HepG2 (cell line): ENCODE measurements around the gene RTN3. TPM values are rescaled to one million over a fixed set of nuclear protein-coding genes. Genes with fewer than 3 reads are reported as not detected.
A peak's percentile ranks its signal among the peaks of the same experiment; 100 is the strongest.

Experiments used
- CBX1 ChIP-seq: IDR thresholded peaks from one replicate; pipeline ENCODE4 v1.6.1; 2016; ENCODE audit warnings: antibody characterized with exemption, low read depth
- CEBPB ChIP-seq: IDR thresholded peaks from 2 replicates; pipeline ENCODE4 v1.6.1; 2011; ENCODE audit warnings: low read depth, low read length, improper control_type of control experiment, borderline replicate concordance
- FOXJ3 ChIP-seq: sonication (generic); formaldehyde crosslinking; IDR thresholded peaks from 2 replicates; pipeline ENCODE4 v1.4.0; 2020; ENCODE audit warnings: missing genetic modification reagents, mild to moderate bottlenecking, borderline replicate concordance
- HMG20A ChIP-seq: IDR thresholded peaks from 2 replicates; pipeline ENCODE4 v1.6.1; 2016; ENCODE audit warnings: borderline replicate concordance
- JARID2 ChIP-seq: sonication (generic); formaldehyde crosslinking; IDR thresholded peaks from 2 replicates; pipeline ENCODE4 v1.8.1; 2023; ENCODE audit warnings: missing genetic modification reagents, inconsistent platforms; ENCODE audit not compliant: insufficient replicate concordance
- JDP2 ChIP-seq: sonication (generic); formaldehyde crosslinking; IDR thresholded peaks from 2 replicates; pipeline ENCODE4 v1.8.1; 2022; ENCODE audit warnings: missing genetic modification reagents, borderline replicate concordance
- MAZ ChIP-seq, 2 experiments: sonication (generic) in 1 of 2; formaldehyde crosslinking in 1 of 2; IDR thresholded peaks; 2 replicates each; pipeline versions ENCODE4 v1.5.0 to v1.6.1; 2012 to 2020; ENCODE audit warnings: low read depth in 2 of 2, mild to moderate bottlenecking in 2 of 2, borderline replicate concordance in 1 of 2, improper control_type of control experiment in 1 of 2, low read length in 1 of 2, missing genetic modification reagents in 1 of 2, moderate library complexity in 1 of 2
- NFE2L1 ChIP-seq: sonication (generic); formaldehyde crosslinking; IDR thresholded peaks from 2 replicates; pipeline ENCODE4 v1.4.0; 2020; ENCODE audit warnings: missing genetic modification reagents, mild to moderate bottlenecking, borderline replicate concordance
- SAP130 ChIP-seq: IDR thresholded peaks from 2 replicates; pipeline ENCODE4 v1.6.1; 2016; ENCODE audit warnings: low read depth
- SP140L ChIP-seq: sonication (generic); formaldehyde crosslinking; IDR thresholded peaks from 2 replicates; pipeline ENCODE4 v1.4.0; 2020; ENCODE audit warnings: missing genetic modification reagents, borderline replicate concordance
- ZNF17 ChIP-seq: sonication (generic); formaldehyde crosslinking; IDR thresholded peaks from 2 replicates; pipeline ENCODE4 v1.5.0; 2020; ENCODE audit warnings: mild to moderate bottlenecking, missing genetic modification reagents
- ZNF235 ChIP-seq: sonication (generic); formaldehyde crosslinking; IDR thresholded peaks from 2 replicates; pipeline ENCODE4 v1.8.1; 2023; ENCODE audit warnings: mild to moderate bottlenecking, missing genetic modification reagents, borderline replicate concordance
- ZNF441 ChIP-seq: sonication (generic); formaldehyde crosslinking; IDR thresholded peaks from 2 replicates; pipeline ENCODE4 v1.7.0; 2021; ENCODE audit warnings: missing genetic modification reagents, borderline replicate concordance
- ZNF589 ChIP-seq: sonication (generic); formaldehyde crosslinking; conservative IDR thresholded peaks from 2 replicates; pipeline ENCODE4 v1.8.0; 2022; ENCODE audit warnings: mild to moderate bottlenecking, moderate library complexity, missing genetic modification reagents
- ZNF616 ChIP-seq: sonication (generic); formaldehyde crosslinking; IDR thresholded peaks from 2 replicates; pipeline ENCODE4 v1.5.0; 2020; ENCODE audit warnings: low read depth, mild to moderate bottlenecking, missing genetic modification reagents
- ZNF629 ChIP-seq: sonication (generic); formaldehyde crosslinking; conservative IDR thresholded peaks from 2 replicates; pipeline ENCODE4 v1.5.0; 2020; ENCODE audit warnings: missing genetic modification reagents
- ZNF776 ChIP-seq: sonication (generic); formaldehyde crosslinking; IDR thresholded peaks from 2 replicates; pipeline ENCODE4 v1.4.0; 2020; ENCODE audit warnings: mild to moderate bottlenecking, missing genetic modification reagents
- ZNF780A ChIP-seq: sonication (generic); formaldehyde crosslinking; IDR thresholded peaks from 2 replicates; pipeline ENCODE4 v1.8.0; 2022; ENCODE audit warnings: mild to moderate bottlenecking, missing genetic modification reagents, moderate library complexity
- ZNF878 ChIP-seq: sonication (generic); formaldehyde crosslinking; IDR thresholded peaks from 2 replicates; pipeline ENCODE4 v1.8.1; 2023; ENCODE audit warnings: mild to moderate bottlenecking, missing genetic modification reagents, moderate library complexity
- ZNF891 ChIP-seq: sonication (generic); formaldehyde crosslinking; IDR thresholded peaks from 2 replicates; pipeline ENCODE4 v1.5.0; 2020; ENCODE audit warnings: mild to moderate bottlenecking, missing genetic modification reagents
- polyA plus RNA-seq, 8 experiments: library from polyadenylated mRNA; depleted of rRNA in 3 of 8; stranded (reverse) in 7 of 8; unstranded in 1 of 8; fragments of >200 nt; fragmentation: Illumina TruSeq in 4 of 8; extraction: Trizol in 4 of 8; gene quantifications; 2 replicates each; pipeline versions ENCODE4 v1.2.1 to v1.2.3, GENCODE V29; 2011 to 2016; ENCODE audit warnings: low read depth in 4 of 8, missing spikeins in 1 of 8, mixed read lengths in 1 of 8; ENCODE audit not compliant: insufficient read depth in 1 of 8
- total RNA-seq, 5 experiments: library from RNA; depleted of rRNA; stranded (reverse); fragments of >200 nt; fragmentation: Illumina TruSeq; extraction: Trizol; gene quantifications; 2 replicates each; pipeline ENCODE4 v1.2.3, GENCODE V29; 2016; ENCODE audit warnings: low read depth in 1 of 5
- TF ChIP-seq, protein P1 (sequence below): sonication (generic); formaldehyde crosslinking; IDR thresholded peaks from 2 replicates; pipeline ENCODE4 v1.4.0; 2020; ENCODE audit warnings: missing genetic modification reagents, borderline replicate concordance
- TF ChIP-seq, protein P2 (sequence below): sonication (generic); formaldehyde crosslinking; IDR thresholded peaks from 2 replicates; pipeline ENCODE4 v1.5.0; 2020; ENCODE audit warnings: mild to moderate bottlenecking, low read depth, missing genetic modification reagents, borderline replicate concordance
- TF ChIP-seq, protein P3 (sequence below): sonication (generic); formaldehyde crosslinking; IDR thresholded peaks from 2 replicates; pipeline ENCODE4 v1.9.0; 2021; ENCODE audit warnings: missing genetic modification reagents, borderline replicate concordance

RTN3 gene
- total and polyA plus RNA-seq, 2 of the 13 experiments (the other 11 are each of a cell fraction or from before 2014, with no cell fraction given): 32.2 to 41.1 TPM

DNA sequence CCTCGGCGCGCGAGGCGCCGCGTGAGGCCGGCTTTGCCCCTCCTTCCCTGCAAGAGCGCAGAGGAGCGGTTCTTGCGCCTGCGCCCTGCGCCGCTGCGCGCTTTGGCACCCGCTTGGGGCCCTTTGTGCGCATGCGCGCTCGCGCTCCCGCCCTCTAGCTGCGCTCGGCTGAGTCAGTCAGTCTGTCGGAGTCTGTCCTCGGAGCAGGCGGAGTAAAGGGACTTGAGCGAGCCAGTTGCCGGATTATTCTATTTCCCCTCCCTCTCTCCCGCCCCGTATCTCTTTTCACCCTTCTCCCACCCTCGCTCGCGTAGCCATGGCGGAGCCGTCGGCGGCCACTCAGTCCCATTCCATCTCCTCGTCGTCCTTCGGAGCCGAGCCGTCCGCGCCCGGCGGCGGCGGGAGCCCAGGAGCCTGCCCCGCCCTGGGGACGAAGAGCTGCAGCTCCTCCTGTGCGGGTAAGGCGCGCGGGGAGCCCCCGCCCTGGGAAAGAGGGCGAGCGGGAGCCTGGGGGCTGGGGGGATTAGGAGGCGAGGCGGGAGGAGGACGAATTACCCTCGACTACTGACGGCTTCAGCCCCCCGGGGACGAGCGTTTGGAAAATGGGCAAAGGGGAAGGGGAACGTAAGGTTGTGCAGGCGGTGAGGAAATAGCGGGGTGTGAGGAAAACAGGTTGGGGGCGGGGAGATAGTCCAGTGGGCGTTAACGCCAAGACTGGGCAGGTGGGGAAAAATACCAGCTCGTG is at the start of gene RTN3 (continued):
- TF ChIP-seq, protein P1, sequence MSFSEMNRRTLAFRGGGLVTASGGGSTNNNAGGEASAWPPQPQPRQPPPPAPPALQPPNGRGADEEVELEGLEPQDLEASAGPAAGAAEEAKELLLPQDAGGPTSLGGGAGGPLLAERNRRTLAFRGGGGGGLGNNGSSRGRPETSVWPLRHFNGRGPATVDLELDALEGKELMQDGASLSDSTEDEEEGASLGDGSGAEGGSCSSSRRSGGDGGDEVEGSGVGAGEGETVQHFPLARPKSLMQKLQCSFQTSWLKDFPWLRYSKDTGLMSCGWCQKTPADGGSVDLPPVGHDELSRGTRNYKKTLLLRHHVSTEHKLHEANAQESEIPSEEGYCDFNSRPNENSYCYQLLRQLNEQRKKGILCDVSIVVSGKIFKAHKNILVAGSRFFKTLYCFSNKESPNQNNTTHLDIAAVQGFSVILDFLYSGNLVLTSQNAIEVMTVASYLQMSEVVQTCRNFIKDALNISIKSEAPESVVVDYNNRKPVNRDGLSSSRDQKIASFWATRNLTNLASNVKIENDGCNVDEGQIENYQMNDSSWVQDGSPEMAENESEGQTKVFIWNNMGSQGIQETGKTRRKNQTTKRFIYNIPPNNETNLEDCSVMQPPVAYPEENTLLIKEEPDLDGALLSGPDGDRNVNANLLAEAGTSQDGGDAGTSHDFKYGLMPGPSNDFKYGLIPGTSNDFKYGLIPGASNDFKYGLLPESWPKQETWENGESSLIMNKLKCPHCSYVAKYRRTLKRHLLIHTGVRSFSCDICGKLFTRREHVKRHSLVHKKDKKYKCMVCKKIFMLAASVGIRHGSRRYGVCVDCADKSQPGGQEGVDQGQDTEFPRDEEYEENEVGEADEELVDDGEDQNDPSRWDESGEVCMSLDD: no peak; the same call in 1 of the 2 replicates
- TF ChIP-seq ZNF776 (CRISPR knock-in tag) (no peak), ZNF589 (CRISPR knock-in tag) (no peak), ZNF780A (CRISPR knock-in tag) (no peak), ZNF891 (CRISPR knock-in tag) (peak; percentile 94), ZNF878 (CRISPR knock-in tag) (peak; percentile 38; the same call in 1 of the 2 replicates), JARID2 (no peak), HMG20A (CRISPR knock-in tag) (no peak), JDP2 (CRISPR knock-in tag) (no peak), ZNF616 (CRISPR knock-in tag) (peak; percentile 47; the same call in 1 of the 2 replicates), FOXJ3 (CRISPR knock-in tag) (0 out of 2 replicates have a peak, but pooled peaks have one; percentile 7), ZNF441 (CRISPR knock-in tag) (0 out of 2 replicates have a peak, but pooled peaks have one; percentile 45), SP140L (no peak), ZNF235 (CRISPR knock-in tag) (0 out of 2 replicates have a peak, but pooled peaks have one; percentile 69), CEBPB (peak; percentile 23; the same call in 1 of the 2 replicates), CBX1 (no peak), NFE2L1 (CRISPR knock-in tag) (no peak), ZNF17 (no peak), SAP130 (CRISPR knock-in tag) (peak; percentile 72), MAZ (IDR thresholded peaks at IDR 0.05; ENCODE audit: borderline replicate concordance, low read depth, low read length) (0 out of 2 replicates have a peak, but pooled peaks have one; percentile 60), MAZ (CRISPR knock-in tag; IDR thresholded peaks at IDR 0.05; ENCODE audit: low read depth) (peak; percentile 58; the same call in 1 of the 2 replicates), ZNF629 (CRISPR knock-in tag) (no peak)
- TF ChIP-seq, protein P2, sequence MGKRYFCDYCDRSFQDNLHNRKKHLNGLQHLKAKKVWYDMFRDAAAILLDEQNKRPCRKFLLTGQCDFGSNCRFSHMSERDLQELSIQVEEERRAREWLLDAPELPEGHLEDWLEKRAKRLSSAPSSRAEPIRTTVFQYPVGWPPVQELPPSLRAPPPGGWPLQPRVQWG (CRISPR knock-in tag): no peak
- TF ChIP-seq, protein P3, sequence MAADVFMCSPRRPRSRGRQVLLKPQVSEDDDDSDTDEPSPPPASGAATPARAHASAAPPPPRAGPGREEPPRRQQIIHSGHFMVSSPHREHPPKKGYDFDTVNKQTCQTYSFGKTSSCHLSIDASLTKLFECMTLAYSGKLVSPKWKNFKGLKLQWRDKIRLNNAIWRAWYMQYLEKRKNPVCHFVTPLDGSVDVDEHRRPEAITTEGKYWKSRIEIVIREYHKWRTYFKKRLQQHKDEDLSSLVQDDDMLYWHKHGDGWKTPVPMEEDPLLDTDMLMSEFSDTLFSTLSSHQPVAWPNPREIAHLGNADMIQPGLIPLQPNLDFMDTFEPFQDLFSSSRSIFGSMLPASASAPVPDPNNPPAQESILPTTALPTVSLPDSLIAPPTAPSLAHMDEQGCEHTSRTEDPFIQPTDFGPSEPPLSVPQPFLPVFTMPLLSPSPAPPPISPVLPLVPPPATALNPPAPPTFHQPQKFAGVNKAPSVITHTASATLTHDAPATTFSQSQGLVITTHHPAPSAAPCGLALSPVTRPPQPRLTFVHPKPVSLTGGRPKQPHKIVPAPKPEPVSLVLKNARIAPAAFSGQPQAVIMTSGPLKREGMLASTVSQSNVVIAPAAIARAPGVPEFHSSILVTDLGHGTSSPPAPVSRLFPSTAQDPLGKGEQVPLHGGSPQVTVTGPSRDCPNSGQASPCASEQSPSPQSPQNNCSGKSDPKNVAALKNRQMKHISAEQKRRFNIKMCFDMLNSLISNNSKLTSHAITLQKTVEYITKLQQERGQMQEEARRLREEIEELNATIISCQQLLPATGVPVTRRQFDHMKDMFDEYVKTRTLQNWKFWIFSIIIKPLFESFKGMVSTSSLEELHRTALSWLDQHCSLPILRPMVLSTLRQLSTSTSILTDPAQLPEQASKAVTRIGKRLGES (CRISPR knock-in tag): no peak
